ENCODE data around the gene EPB41L4B.
"Not testable (repeated sequence)": the region's sequence is repeated elsewhere in the genome, so short reads cannot be mapped to it uniquely, and the experiment has no call there.

Gene EPB41L4B

GRCh38 chr9:109295221-109296130 lies 25.4 kb downstream of the EPB41L4B start:
- TF ChIP-seq CTCF (IDR thresholded peaks at IDR 0.05; ENCODE audit: extremely low read depth, insufficient read depth, missing control alignments): no peak
- no peak for DNase-seq (ENCODE audit: low spot score)
- in situ Hi-C loops (cut with MboI; ENCODE audit: low pct_unique_long_range_greater_than_20kb, low sequenced_read_pairs, unreplicated experiment): no loop called here

- no peak for TF ChIP-seq CTCF (IDR thresholded peaks at IDR 0.05; ENCODE audit: extremely low read depth, insufficient read depth, missing control alignments)
- in situ Hi-C loops (cut with MboI; ENCODE audit: low pct_unique_long_range_greater_than_20kb, low sequenced_read_pairs, unreplicated experiment): no loop called here
These were observed 30.5 kb downstream of the EPB41L4B start for GRCh38 chr9:109290385-109290784.

GRCh38 chr9:109289931-109290330 lies 30.9 kb downstream of the EPB41L4B start:
- no peak for TF ChIP-seq CTCF (IDR thresholded peaks at IDR 0.05; ENCODE audit: extremely low read depth, insufficient read depth, missing control alignments)
- in situ Hi-C loops (cut with MboI; ENCODE audit: low pct_unique_long_range_greater_than_20kb, low sequenced_read_pairs, unreplicated experiment): no loop called here
- DNase-seq (ENCODE audit: low spot score): no peak

More at GRCh38 chr9:109290385-109290784, 30.5 kb downstream of the EPB41L4B start:
- DNase-seq (ENCODE audit: low spot score): no peak

- DNase-seq (ENCODE audit: low spot score): no peak
- in situ Hi-C loops (cut with MboI; ENCODE audit: low pct_unique_long_range_greater_than_20kb, low sequenced_read_pairs, unreplicated experiment): no loop called here
- no peak for TF ChIP-seq CTCF (IDR thresholded peaks at IDR 0.05; ENCODE audit: extremely low read depth, insufficient read depth, missing control alignments)
These were observed 31.7 kb downstream of the EPB41L4B start for GRCh38 chr9:109289186-109289585.

- no peak for TF ChIP-seq CTCF (IDR thresholded peaks at IDR 0.05; ENCODE audit: extremely low read depth, insufficient read depth, missing control alignments)
- in situ Hi-C loops (cut with MboI; ENCODE audit: low pct_unique_long_range_greater_than_20kb, low sequenced_read_pairs, unreplicated experiment): no loop called here
- DNase-seq (ENCODE audit: low spot score): no peak
These were observed 33.9 kb downstream of the EPB41L4B start for GRCh38 chr9:109286981-109287380.

- no peak for DNase-seq (ENCODE audit: low spot score)
- TF ChIP-seq CTCF (IDR thresholded peaks at IDR 0.05; ENCODE audit: extremely low read depth, insufficient read depth, missing control alignments): no peak
- in situ Hi-C loops (cut with MboI; ENCODE audit: low pct_unique_long_range_greater_than_20kb, low sequenced_read_pairs, unreplicated experiment): no loop called here
These were observed 34.3 kb downstream of the EPB41L4B start for GRCh38 chr9:109286571-109286977.

- in situ Hi-C loops (cut with MboI; ENCODE audit: low pct_unique_long_range_greater_than_20kb, low sequenced_read_pairs, unreplicated experiment); DNase-seq (ENCODE audit: low spot score): not testable (repeated sequence)
These were observed 37.2 kb downstream of the EPB41L4B start for GRCh38 chr9:109283672-109284071.

All from GM13977 (cell line).